HG02852 (cell line): ENCODE data around the gene MYRIP.
"Not testable (repeated sequence)": the region's sequence is repeated elsewhere in the genome, so short reads cannot be mapped to it uniquely, and the experiment has no call there.

ENCODE experiments used
- ATAC-seq: cut with Tn5 transposase; IDR thresholded peaks from one replicate; pipeline ENCODE4 v1.9.1; 2021; ENCODE audit warnings: mild to moderate bottlenecking, moderate library complexity; ENCODE audit not compliant: unreplicated experiment

The MYRIP gene

DNA sequence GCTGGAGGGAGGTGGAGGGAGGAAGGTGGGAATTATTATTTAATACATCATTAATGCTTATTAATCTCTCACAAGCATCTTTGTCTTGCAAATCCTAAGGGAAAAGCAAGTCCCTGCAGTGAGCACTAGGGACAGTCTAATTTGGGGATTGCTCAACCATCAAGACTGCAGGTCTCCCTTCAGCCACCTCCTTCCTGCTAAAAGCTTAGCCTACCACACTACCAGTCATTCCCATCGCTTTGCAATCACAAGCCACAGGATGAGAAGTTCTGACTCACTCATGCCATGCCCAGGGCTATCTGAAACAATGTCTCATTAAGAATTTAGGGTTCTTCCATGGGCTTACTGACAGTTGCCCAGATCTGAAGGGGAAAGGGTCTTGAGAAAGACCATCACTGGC, 449.1 kb downstream of the MYRIP start:
- no peak for ATAC-seq

- no peak for ATAC-seq
These were observed 452.9 kb downstream of the MYRIP start for GRCh38 chr3:40262331-40262730.

- ATAC-seq, result no peak
These were observed 455.0 kb downstream of the MYRIP start for GRCh38 chr3:40264451-40264850.

GRCh38 chr3:40265181-40265580, 455.8 kb downstream of the MYRIP start:
- ATAC-seq, result no peak

DNA sequence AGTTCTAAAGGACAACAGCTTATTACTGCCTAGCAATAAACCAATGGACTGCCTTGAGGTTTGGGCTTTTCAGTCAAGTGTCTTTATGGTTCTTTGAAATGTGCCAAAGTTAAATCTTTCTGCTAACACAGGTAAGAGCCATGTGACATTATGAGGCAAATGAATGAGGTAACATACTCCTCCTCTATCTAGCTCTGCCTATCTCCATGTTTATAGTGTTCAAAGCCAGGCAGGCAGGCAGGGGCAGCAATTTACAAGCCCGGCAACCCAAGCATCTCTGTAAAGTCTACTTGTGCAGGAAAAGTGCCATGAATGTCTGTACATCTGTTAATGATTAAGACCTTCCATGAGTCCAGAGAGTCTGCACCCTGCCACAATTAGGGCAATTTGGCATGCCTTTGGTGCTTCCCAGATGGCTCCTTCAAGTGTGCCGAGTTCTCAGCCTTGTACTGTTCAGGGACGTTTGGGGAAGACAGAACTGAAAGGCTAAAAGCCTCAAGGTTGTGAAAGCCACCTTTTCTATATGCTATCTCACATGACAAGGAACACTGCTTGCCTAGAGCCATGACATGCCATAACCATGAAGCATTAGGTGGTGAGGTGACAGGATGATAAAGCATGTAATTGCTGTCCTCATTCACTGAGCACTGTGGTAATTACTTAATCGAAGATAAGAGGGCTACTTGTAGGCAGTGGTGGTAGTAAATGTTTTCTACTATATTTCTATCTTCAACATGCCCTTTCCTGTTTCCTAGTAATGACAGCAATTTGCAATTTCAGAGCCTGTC, 458.7 kb downstream of the MYRIP start:
- no peak for ATAC-seq

DNA sequence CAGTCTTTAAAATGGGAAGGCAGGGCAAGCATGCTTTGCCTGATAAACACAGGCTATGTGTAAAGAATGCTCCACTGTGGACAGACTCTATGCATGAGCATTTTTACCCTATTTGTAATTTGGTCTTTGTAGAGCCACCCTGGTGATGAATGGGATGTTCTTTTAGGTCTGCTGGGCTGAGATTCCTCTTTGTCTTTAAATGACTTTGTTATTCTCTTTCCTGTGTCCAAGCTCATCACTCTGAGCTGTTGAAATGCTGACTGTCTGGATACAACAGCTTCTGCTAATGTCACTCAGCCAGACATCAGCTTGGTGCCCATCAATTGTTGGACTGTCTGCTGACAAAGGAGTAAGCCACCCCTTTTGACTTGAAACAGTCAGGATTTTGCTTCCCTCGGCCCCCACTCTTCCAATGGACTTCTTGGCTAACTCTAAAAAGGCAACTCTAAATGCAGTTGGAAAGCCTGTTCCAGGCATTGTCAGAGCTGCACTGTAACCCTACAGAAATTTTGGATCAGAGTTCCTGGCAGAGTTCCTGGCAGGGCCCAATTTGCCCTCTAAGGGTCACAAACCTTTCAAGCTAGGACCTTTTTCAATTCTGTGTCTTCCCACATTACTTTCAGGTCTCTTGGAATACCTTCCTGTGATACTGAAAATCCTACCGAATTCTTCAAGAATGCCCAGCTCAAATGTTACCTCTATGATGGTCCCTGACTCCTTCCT, 459.6 kb downstream of the MYRIP start:
- no peak for ATAC-seq

DNA sequence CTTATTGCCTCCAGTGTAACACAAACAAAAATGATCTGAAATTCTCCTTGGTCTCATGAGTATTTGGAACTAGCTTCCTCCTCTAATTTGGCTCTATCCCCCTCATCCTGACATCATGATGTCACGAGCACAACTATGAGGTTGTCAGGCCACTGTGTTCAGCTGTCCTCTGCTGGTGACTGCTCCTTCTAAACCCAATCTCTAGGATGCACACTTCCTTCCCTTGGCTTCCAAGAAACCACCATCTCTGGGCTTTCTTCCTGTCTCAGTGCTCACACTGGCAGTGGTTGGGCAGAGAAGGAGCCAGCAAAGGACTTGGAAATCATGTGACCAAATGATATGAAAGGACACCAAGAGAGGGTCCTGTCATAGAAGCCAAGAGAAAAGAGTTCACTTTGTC, 469.4 kb downstream of the MYRIP start:
- no peak for ATAC-seq

GRCh38 chr3:40281995-40282394, 472.6 kb downstream of the MYRIP start:
- no peak for ATAC-seq

GRCh38 chr3:40283057-40283456, 473.6 kb downstream of the MYRIP start:
- not testable (repeated sequence) for ATAC-seq

DNA sequence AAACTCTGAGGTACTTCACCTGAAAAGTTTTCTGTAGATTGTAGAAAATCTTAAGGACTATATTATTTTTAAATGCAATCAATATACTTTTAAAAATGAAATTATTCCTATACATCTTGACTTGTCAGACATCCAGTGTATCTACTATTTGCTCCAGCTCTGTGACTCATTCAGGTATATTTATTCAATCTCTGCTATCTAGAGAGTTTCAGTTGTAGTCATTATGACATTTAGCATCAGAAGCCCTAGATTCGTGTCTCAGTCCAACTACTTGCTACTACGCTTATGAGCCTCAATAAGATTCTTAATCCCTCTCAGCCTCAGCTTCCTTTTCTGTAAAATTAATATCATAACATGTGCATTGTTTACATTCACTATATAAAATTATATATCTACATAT, 477.8 kb downstream of the MYRIP start:
- ATAC-seq, result no peak

- ATAC-seq, result no peak
These were observed 481.0 kb downstream of the MYRIP start for GRCh38 chr3:40290396-40290795.

- ATAC-seq, result no peak
These were observed 482.1 kb downstream of the MYRIP start for GRCh38 chr3:40291471-40291870.

GRCh38 chr3:40292637-40293349, 483.4 kb downstream of the MYRIP start:
- ATAC-seq, result no peak

- no peak for ATAC-seq
These were observed 485.0 kb downstream of the MYRIP start for GRCh38 chr3:40294434-40294833.

- ATAC-seq, result no peak
These were observed 488.7 kb downstream of the MYRIP start for GRCh38 chr3:40298075-40298474.

- ATAC-seq, result no peak
These were observed 489.8 kb downstream of the MYRIP start for GRCh38 chr3:40299130-40299720.

- ATAC-seq, result no peak
These were observed 490.4 kb downstream of the MYRIP start for GRCh38 chr3:40299721-40300335.

GRCh38 chr3:40302784-40303183, 493.4 kb downstream of the MYRIP start:
- ATAC-seq, result no peak

DNA sequence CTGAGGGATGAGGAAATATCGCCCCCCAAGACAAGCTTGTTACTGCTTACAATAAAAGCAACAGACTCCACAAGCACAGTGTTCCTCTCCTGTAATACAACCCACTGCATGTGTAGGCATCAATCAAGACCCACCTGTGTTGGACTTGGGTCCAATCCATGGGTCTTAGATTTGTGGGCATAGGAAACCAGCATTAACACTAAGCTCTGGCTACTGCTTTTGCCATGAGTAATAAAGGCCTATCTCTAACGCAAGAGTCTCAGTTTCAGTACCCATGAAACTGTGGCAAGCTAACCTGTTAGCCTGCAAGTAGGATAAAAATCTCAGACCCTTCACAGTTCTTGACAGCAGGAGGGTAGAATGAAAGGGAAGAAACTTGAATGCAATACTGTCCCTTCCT, 494.9 kb downstream of the MYRIP start:
- no peak for ATAC-seq

DNA sequence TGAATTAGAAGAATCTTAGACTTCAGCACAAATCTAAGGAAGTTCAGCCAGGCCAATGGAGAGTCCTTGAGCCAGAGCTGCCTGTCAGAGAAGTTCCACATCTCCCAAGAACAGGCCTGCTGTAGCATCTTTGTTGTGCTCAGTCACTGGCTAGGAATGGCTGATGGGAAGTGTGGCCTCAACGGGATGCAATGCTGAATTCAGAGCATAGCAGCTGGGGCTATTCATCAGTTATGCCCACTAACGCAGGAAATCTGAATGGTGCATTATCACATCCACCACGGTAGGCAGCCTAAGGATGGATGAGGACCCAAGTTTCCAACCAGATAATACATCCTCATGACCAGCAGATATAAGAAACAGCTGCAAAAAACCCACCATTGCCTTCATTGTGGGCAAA, 496.9 kb downstream of the MYRIP start:
- no peak for ATAC-seq

DNA sequence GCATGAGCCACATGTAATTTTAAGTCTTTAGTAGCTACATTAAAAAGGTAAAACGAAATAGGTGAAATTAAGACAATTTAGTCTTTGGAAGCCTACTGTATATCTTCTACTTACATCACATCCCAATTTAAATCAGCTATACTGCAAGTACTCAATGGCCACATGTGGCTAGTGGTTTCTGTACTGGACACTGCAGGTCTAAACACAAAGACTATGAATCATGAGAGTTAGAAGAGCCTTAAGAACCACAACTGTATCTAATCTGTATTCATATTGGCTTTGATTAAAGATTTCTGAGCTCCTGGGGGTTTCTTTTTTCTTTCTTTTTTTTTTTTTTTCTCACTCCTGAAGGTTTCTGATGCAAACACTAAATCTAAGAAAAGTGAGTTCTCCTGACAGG, 497.8 kb downstream of the MYRIP start:
- no peak for ATAC-seq
